ENCODE data around the gene MIDN.
"Not testable (repeated sequence)": the region's sequence is repeated elsewhere in the genome, so short reads cannot be mapped to it uniquely, and the experiment has no call there.

Gene MIDN

GRCh38 chr19:1295169-1296012, 47.0 kb downstream of the MIDN start:
- Histone ChIP-seq H3K9me3 (ENCODE audit: insufficient read depth, low read depth, low read length) (no peaks in the 10 kb centered on the region), H3K4me1 (ENCODE audit: insufficient read depth, low read length) (no peaks in the 10 kb centered on the region), H3K27me3 (ENCODE audit: insufficient read depth, low read length) (peaks cover 12% of the 10 kb centered on the region), H3K9ac (ENCODE audit: low read depth, low read length) (no peak overlapping the region), H3K27ac (ENCODE audit: low read length) (no peak overlapping the region), H3K4me3 (ENCODE audit: low read length) (peak overlapping the region; percentile 57; the same call in 1 of the 2 replicates), H3K36me3 (ENCODE audit: insufficient read depth, low read depth, low read length) (no peaks in the 10 kb centered on the region)

GRCh38 chr19:1296078-1296477, 47.7 kb downstream of the MIDN start:
- Histone ChIP-seq H3K9ac (ENCODE audit: low read depth, low read length) (no peak overlapping the region), H3K4me3 (ENCODE audit: low read length) (no peak overlapping the region), H3K36me3 (ENCODE audit: insufficient read depth, low read depth, low read length) (no peaks in the 10 kb centered on the region), H3K9me3 (ENCODE audit: insufficient read depth, low read depth, low read length) (no peaks in the 10 kb centered on the region), H3K27ac (ENCODE audit: low read length) (no peak overlapping the region), H3K27me3 (ENCODE audit: insufficient read depth, low read length) (peaks cover 12% of the 10 kb centered on the region), H3K4me1 (ENCODE audit: insufficient read depth, low read length) (no peaks in the 10 kb centered on the region)

- Histone ChIP-seq H3K9me3 (ENCODE audit: insufficient read depth, low read depth, low read length) (no peaks in the 10 kb centered on the region), H3K36me3 (ENCODE audit: insufficient read depth, low read depth, low read length) (no peaks in the 10 kb centered on the region), H3K27ac (ENCODE audit: low read length) (no peak overlapping the region), H3K9ac (ENCODE audit: low read depth, low read length) (no peak overlapping the region), H3K27me3 (ENCODE audit: insufficient read depth, low read length) (peaks cover 12% of the 10 kb centered on the region), H3K4me1 (ENCODE audit: insufficient read depth, low read length) (no peaks in the 10 kb centered on the region), H3K4me3 (ENCODE audit: low read length) (no peak overlapping the region)
These were observed 48.3 kb downstream of the MIDN start for GRCh38 chr19:1296575-1297271.

- no peaks in the 10 kb centered on the region for H3K4me1 ChIP-seq (ENCODE audit: insufficient read depth, low read length)
- H3K27me3 ChIP-seq (ENCODE audit: insufficient read depth, low read length), result peaks cover 12% of the 10 kb centered on the region
- no peak overlapping the region for H3K9ac ChIP-seq (ENCODE audit: low read depth, low read length)
- no peaks in the 10 kb centered on the region for H3K9me3 ChIP-seq (ENCODE audit: insufficient read depth, low read depth, low read length)
- H3K4me3 ChIP-seq (ENCODE audit: low read length), result no peak overlapping the region
- no peaks in the 10 kb centered on the region for H3K36me3 ChIP-seq (ENCODE audit: insufficient read depth, low read depth, low read length)
- H3K27ac ChIP-seq (ENCODE audit: low read length), result no peak overlapping the region
These were observed 49.9 kb downstream of the MIDN start for GRCh38 chr19:1298235-1298634.

- Histone ChIP-seq H3K4me1 (ENCODE audit: insufficient read depth, low read length) (no peaks in the 10 kb centered on the region), H3K27ac (ENCODE audit: low read length) (no peak overlapping the region), H3K27me3 (ENCODE audit: insufficient read depth, low read length) (peaks cover 5% of the 10 kb centered on the region), H3K36me3 (ENCODE audit: insufficient read depth, low read depth, low read length) (no peaks in the 10 kb centered on the region), H3K4me3 (ENCODE audit: low read length) (no peak overlapping the region), H3K9ac (ENCODE audit: low read depth, low read length) (no peak overlapping the region), H3K9me3 (ENCODE audit: insufficient read depth, low read depth, low read length) (no peaks in the 10 kb centered on the region)
These were observed 51.4 kb downstream of the MIDN start for GRCh38 chr19:1299801-1300200.

GRCh38 chr19:1300744-1301490, 52.5 kb downstream of the MIDN start:
- Histone ChIP-seq H3K4me3 (ENCODE audit: low read length) (no peak overlapping the region), H3K9me3 (ENCODE audit: insufficient read depth, low read depth, low read length) (no peaks in the 10 kb centered on the region), H3K9ac (ENCODE audit: low read depth, low read length) (no peak overlapping the region), H3K4me1 (ENCODE audit: insufficient read depth, low read length) (no peaks in the 10 kb centered on the region), H3K36me3 (ENCODE audit: insufficient read depth, low read depth, low read length) (no peaks in the 10 kb centered on the region), H3K27ac (ENCODE audit: low read length) (no peak overlapping the region), H3K27me3 (ENCODE audit: insufficient read depth, low read length) (no peaks in the 10 kb centered on the region)

GRCh38 chr19:1302533-1303239, 54.3 kb downstream of the MIDN start:
- no peaks in the 10 kb centered on the region for H3K9me3 ChIP-seq (ENCODE audit: insufficient read depth, low read depth, low read length)
- H3K27ac ChIP-seq (ENCODE audit: low read length), result no peak overlapping the region
- no peaks in the 10 kb centered on the region for H3K4me1 ChIP-seq (ENCODE audit: insufficient read depth, low read length)
- H3K27me3 ChIP-seq (ENCODE audit: insufficient read depth, low read length), result no peaks in the 10 kb centered on the region
- no peaks in the 10 kb centered on the region for H3K36me3 ChIP-seq (ENCODE audit: insufficient read depth, low read depth, low read length)
- no peak overlapping the region for H3K4me3 ChIP-seq (ENCODE audit: low read length)
- no peak overlapping the region for H3K9ac ChIP-seq (ENCODE audit: low read depth, low read length)

GRCh38 chr19:1304197-1304924, 56.0 kb downstream of the MIDN start:
- Histone ChIP-seq H3K9ac (ENCODE audit: low read depth, low read length) (no peak overlapping the region), H3K4me3 (ENCODE audit: low read length) (no peak overlapping the region), H3K9me3 (ENCODE audit: insufficient read depth, low read depth, low read length) (no peaks in the 10 kb centered on the region), H3K27ac (ENCODE audit: low read length) (no peak overlapping the region), H3K4me1 (ENCODE audit: insufficient read depth, low read length) (no peaks in the 10 kb centered on the region), H3K27me3 (ENCODE audit: insufficient read depth, low read length) (no peaks in the 10 kb centered on the region), H3K36me3 (ENCODE audit: insufficient read depth, low read depth, low read length) (no peaks in the 10 kb centered on the region)

- not testable (repeated sequence) for H3K9me3 ChIP-seq (ENCODE audit: insufficient read depth, low read depth, low read length); H3K27me3 ChIP-seq (ENCODE audit: insufficient read depth, low read length); H3K36me3 ChIP-seq (ENCODE audit: insufficient read depth, low read depth, low read length); H3K4me3 ChIP-seq (ENCODE audit: low read length); H3K9ac ChIP-seq (ENCODE audit: low read depth, low read length); H3K4me1 ChIP-seq (ENCODE audit: insufficient read depth, low read length); H3K27ac ChIP-seq (ENCODE audit: low read length)
These were observed 57.0 kb downstream of the MIDN start for GRCh38 chr19:1305354-1305753.

- H3K4me3 ChIP-seq (ENCODE audit: low read length), result no peak overlapping the region
- no peaks in the 10 kb centered on the region for H3K4me1 ChIP-seq (ENCODE audit: insufficient read depth, low read length)
- H3K27ac ChIP-seq (ENCODE audit: low read length), result no peak overlapping the region
- no peak overlapping the region for H3K9ac ChIP-seq (ENCODE audit: low read depth, low read length)
- no peaks in the 10 kb centered on the region for H3K36me3 ChIP-seq (ENCODE audit: insufficient read depth, low read depth, low read length)
- H3K9me3 ChIP-seq (ENCODE audit: insufficient read depth, low read depth, low read length), result no peaks in the 10 kb centered on the region
- H3K27me3 ChIP-seq (ENCODE audit: insufficient read depth, low read length), result no peaks in the 10 kb centered on the region
These were observed 58.9 kb downstream of the MIDN start for GRCh38 chr19:1307320-1307719.

Data from iPS-20b (cell line).